Progenitor cell of endocrine pancreas (in vitro differentiated cells): ENCODE data around the gene RCSD1. TPM values are rescaled to one million over a fixed set of nuclear protein-coding genes. Genes with fewer than 3 reads are reported as not detected.

Experiments used
- DNase-seq: peaks from one replicate; pipeline ENCODE4 v3.0.0; 2021; ENCODE audit warnings: low spot score; ENCODE audit not compliant: unreplicated experiment
- H3K27ac Mint-ChIP-seq: 2 replicates; pipeline ENCODE4 v1.8.0; 2021; ENCODE audit warnings: mild to moderate bottlenecking, moderate library complexity, mixed read lengths
- H3K27me3 Mint-ChIP-seq: 2 replicates; pipeline ENCODE4 v1.8.0; 2021; ENCODE audit warnings: mixed read lengths
- H3K36me3 Mint-ChIP-seq: 2 replicates; pipeline ENCODE4 v1.8.0; 2022; ENCODE audit warnings: mixed read lengths; ENCODE audit not compliant: insufficient read depth
- H3K4me1 Mint-ChIP-seq: 2 replicates; pipeline ENCODE4 v1.8.0; 2021; ENCODE audit warnings: low read depth, mixed read lengths
- H3K4me3 Mint-ChIP-seq: 2 replicates; pipeline ENCODE4 v1.8.0; 2021; ENCODE audit warnings: low read depth, mild to moderate bottlenecking, moderate library complexity, mixed read lengths
- H3K9me3 Mint-ChIP-seq: 2 replicates; pipeline ENCODE4 v1.8.0; 2021; ENCODE audit warnings: low read depth, mixed read lengths
- total RNA-seq: library from RNA; stranded (reverse); gene quantifications from 2 replicates; pipeline ENCODE4 v1.2.1, GENCODE V29; 2021
- TF ChIP-seq, protein P1 (sequence below): fragments of 200-600 bp; sonication (generic); IDR thresholded peaks from one replicate; pipeline ENCODE4 v1.5.0; 2021; ENCODE audit warnings: antibody characterized with exemption, mild to moderate bottlenecking; ENCODE audit not compliant: unreplicated experiment

Gene RCSD1
- total RNA-seq, 1 donor from 2014 or later: 0.22 TPM

DNA sequence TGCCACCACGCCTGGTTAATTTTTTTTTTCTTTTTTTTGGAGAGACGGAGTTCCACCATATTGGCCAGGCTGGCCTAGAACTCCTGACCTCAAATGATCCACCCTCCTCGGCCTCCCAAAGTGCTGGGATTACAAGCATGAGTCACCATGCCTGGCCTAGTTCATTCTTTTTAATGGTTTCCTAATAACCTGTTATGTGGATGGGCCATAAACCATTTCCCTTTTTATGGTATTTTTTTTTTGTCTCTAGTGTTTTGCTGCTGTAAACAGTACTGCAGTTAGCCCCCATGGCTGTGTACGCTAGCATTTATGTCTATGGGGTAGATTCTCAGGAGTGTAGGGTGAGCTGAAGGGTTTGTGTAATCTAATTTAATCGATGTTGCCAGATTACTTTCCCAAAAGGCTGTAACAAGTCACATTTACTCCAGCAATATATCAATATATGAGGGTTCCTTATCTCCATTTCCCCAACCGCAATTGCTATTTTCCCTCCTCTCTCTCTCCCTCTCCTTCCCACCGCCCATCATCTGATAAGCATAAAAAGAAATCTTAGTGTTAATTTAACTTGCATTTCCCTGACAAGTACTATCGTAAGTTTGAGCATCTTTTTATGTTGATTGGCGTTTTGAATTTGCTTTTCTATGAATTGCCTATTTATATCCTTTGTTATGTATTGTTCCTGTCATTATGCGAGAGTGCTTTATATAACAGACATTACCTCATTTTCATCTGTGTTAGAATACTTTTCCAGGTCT lies 28.7 kb downstream of the RCSD1 start:
- Mint-ChIP-seq H3K27me3 (peaks cover 8% of the 10 kb centered on the region), H3K36me3 (no peaks in the 10 kb centered on the region), H3K4me3 (no peak overlapping the region), H3K27ac (no peak overlapping the region), H3K9me3 (no peaks in the 10 kb centered on the region), H3K4me1 (no peaks in the 10 kb centered on the region)
- TF ChIP-seq, protein P1, sequence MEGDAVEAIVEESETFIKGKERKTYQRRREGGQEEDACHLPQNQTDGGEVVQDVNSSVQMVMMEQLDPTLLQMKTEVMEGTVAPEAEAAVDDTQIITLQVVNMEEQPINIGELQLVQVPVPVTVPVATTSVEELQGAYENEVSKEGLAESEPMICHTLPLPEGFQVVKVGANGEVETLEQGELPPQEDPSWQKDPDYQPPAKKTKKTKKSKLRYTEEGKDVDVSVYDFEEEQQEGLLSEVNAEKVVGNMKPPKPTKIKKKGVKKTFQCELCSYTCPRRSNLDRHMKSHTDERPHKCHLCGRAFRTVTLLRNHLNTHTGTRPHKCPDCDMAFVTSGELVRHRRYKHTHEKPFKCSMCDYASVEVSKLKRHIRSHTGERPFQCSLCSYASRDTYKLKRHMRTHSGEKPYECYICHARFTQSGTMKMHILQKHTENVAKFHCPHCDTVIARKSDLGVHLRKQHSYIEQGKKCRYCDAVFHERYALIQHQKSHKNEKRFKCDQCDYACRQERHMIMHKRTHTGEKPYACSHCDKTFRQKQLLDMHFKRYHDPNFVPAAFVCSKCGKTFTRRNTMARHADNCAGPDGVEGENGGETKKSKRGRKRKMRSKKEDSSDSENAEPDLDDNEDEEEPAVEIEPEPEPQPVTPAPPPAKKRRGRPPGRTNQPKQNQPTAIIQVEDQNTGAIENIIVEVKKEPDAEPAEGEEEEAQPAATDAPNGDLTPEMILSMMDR: no peak
- no peak for DNase-seq

DNA sequence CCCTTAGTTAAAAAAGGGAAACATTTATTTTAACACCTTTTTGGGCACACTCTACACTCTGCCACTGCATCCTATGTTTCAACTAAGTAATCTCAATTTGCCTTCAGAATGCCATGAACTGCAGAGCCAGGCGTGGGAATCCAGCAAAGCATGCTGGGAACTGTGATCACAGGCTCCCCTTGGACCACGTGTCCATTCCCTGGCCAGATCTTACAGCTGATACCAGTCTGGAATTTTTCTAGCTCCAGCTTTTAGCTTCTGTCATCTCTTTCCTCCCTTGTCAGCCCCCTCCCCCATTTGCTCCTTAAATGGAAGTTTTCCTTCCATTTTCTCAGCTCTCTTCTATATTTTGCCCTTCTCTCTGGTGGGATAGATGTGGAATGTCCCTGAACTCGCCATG lies 29.4 kb downstream of the RCSD1 start:
- TF ChIP-seq, protein P1: no peak
- Mint-ChIP-seq H3K9me3 (no peaks in the 10 kb centered on the region), H3K4me3 (no peak overlapping the region), H3K27ac (no peak overlapping the region), H3K36me3 (no peaks in the 10 kb centered on the region), H3K4me1 (no peaks in the 10 kb centered on the region), H3K27me3 (peaks cover 5% of the 10 kb centered on the region)
- DNase-seq: no peak

DNA sequence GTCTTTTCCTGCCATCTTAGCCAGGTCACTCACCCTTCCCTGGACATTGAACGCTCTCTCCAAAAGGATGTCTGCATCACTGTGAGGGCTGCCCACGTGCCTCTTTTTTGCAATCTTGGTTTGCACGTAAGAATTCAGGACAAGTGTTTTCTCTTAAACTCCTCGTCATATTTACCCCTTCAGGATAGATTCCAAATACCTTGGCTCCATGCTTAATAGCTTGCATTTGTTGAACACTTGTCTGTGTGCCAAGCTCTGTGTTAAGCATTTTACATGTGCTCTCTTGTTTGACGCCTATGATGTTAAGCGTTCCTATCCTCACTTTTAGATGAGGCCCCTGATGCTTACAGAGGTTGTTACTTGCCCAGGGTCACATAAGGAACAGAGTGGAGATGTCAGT lies 29.8 kb downstream of the RCSD1 start:
- TF ChIP-seq, protein P1: no peak
- Mint-ChIP-seq H3K27ac (no peak overlapping the region), H3K27me3 (peaks cover 5% of the 10 kb centered on the region), H3K9me3 (no peaks in the 10 kb centered on the region), H3K4me1 (no peaks in the 10 kb centered on the region), H3K4me3 (no peak overlapping the region), H3K36me3 (no peaks in the 10 kb centered on the region)
- no peak for DNase-seq

DNA sequence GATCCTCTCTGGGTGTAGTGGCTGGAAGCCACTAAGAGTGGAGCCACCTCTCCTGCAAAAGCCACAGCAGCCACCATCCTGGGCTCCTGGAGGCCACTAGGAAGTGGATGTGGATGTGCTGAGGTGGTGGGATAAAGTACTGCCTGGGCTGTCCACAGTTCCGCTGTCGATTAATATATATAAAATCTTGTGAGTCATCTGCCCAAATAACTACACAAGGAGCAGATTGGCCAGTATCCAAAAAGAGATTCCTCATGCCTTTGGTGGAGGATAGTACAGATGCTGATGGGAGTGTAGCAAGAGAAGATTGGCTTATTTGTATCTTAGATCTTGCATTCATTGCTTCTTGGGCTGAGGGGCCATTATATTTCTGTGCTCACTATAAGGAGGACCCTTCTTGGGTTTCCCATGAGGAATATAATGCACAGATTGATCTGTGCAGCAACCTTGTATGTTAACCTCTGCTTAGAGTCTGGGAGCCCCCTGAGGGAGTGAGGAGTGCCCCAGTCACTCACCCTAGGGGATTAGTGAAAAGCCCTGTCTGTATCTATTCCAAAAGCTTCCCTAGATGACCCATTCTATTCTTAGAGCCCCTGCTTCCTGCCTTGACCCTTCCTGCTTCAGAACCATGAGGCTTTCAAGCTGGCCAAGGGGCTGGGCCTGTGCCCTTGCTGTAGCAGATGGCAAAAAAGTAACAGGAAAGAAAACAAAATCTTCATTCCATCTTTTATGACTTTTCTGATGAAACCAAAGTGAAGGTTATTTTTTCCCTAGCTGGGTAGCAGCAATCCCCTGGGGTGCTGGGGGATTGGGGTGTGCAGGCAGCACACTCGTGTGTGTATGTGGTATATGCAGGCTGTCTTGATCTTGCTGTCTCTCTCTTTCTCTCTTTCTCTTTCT lies 31.7 kb downstream of the RCSD1 start:
- H3K36me3 Mint-ChIP-seq: no peaks in the 10 kb centered on the region
- TF ChIP-seq, protein P1: no peak
- no peaks in the 10 kb centered on the region for H3K4me1 Mint-ChIP-seq
- H3K4me3 Mint-ChIP-seq: no peak overlapping the region
- no peak overlapping the region for H3K27ac Mint-ChIP-seq
- no peak for DNase-seq
- H3K27me3 Mint-ChIP-seq: peaks cover 5% of the 10 kb centered on the region
- no peaks in the 10 kb centered on the region for H3K9me3 Mint-ChIP-seq

DNA sequence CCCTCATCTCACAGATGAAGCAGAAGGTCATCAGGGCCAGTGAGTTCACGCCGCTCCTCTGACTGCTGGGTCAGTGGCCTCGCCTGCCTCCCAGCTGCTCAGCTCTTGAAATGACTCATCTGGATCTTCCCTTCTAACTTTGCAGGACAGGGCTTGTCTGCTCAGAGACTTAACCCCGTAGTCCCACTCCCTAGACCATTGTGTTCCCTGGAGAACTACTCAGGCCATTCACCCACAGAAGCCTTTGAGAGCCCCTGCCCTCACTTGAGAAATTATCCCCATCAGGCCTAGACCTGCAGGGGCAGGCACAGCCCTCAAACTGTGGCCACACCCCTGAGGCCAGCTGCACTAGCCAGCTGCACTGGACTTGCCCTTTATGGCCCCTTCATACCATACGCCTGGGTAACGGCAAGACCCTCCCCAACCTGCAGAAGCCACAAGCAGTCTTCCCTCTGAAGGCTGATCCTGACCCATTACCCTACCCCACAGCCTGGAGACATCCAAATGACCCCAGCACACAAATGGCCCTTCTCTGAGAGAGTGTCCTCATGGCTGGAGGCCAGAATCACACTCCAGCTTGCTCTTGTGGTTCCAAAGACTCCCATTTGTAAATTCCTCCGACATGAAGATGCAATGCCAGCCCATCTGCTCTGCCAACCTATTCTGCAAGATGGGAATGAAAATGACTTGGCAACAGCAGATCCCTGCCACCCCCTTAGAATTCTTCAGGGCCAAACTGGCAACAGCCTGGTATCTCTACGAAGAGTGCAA lies 33.2 kb downstream of the RCSD1 start:
- Mint-ChIP-seq H3K9me3 (no peaks in the 10 kb centered on the region), H3K36me3 (no peaks in the 10 kb centered on the region), H3K27me3 (peaks cover 5% of the 10 kb centered on the region), H3K4me3 (no peak overlapping the region), H3K27ac (no peak overlapping the region), H3K4me1 (no peaks in the 10 kb centered on the region)
- DNase-seq: no peak
- TF ChIP-seq, protein P1: no peak
